HG03039 (cell line): ENCODE data around the gene LRRC15.

ENCODE experiments used
- ATAC-seq: cut with Tn5 transposase; IDR thresholded peaks from one replicate; pipeline ENCODE4 v1.9.1; 2021; ENCODE audit warnings: mild to moderate bottlenecking, moderate library complexity; ENCODE audit not compliant: unreplicated experiment

The LRRC15 gene

GRCh38 chr3:194320744-194321243, 48.7 kb downstream of the LRRC15 start:
- ATAC-seq, result no peak

- ATAC-seq, result no peak
These were observed 49.4 kb downstream of the LRRC15 start for GRCh38 chr3:194320100-194320499.

- ATAC-seq, result no peak
These were observed 50.9 kb downstream of the LRRC15 start for GRCh38 chr3:194318511-194319161.

GRCh38 chr3:194316918-194317317, 52.6 kb downstream of the LRRC15 start:
- ATAC-seq, result no peak

GRCh38 chr3:194315965-194316361, 53.6 kb downstream of the LRRC15 start:
- peak; percentile 23 for ATAC-seq

- peak; percentile 70 for ATAC-seq
These were observed 54.2 kb downstream of the LRRC15 start for GRCh38 chr3:194315088-194315964.

GRCh38 chr3:194314388-194315068, 55.0 kb downstream of the LRRC15 start:
- ATAC-seq, result no peak

- no peak for ATAC-seq
These were observed 55.8 kb downstream of the LRRC15 start for GRCh38 chr3:194313560-194314387.

- no peak for ATAC-seq
These were observed 56.7 kb downstream of the LRRC15 start for GRCh38 chr3:194312743-194313281.

- ATAC-seq, result no peak
These were observed 57.3 kb downstream of the LRRC15 start for GRCh38 chr3:194312186-194312742.

GRCh38 chr3:194311000-194311399, 58.5 kb downstream of the LRRC15 start:
- no peak for ATAC-seq

- no peak for ATAC-seq
These were observed 59.3 kb downstream of the LRRC15 start for GRCh38 chr3:194310060-194310835.

- no peak for ATAC-seq
These were observed 60.7 kb downstream of the LRRC15 start for GRCh38 chr3:194308601-194309449.

GRCh38 chr3:194307849-194308248, 61.7 kb downstream of the LRRC15 start:
- ATAC-seq, result no peak

GRCh38 chr3:194306771-194307640, 62.5 kb downstream of the LRRC15 start:
- no peak for ATAC-seq

GRCh38 chr3:194306109-194306686, 63.3 kb downstream of the LRRC15 start:
- ATAC-seq, result no peak
